ENCODE data around the gene APOBEC3A. TPM values are rescaled to one million over a fixed set of nuclear protein-coding genes. Genes with fewer than 3 reads are reported as not detected.
"Not testable (repeated sequence)": the region's sequence is repeated elsewhere in the genome, so short reads cannot be mapped to it uniquely, and the experiment has no call there.

The APOBEC3A gene
- total RNA-seq, 1 donor from 2014 or later = 9.0 TPM

DNA sequence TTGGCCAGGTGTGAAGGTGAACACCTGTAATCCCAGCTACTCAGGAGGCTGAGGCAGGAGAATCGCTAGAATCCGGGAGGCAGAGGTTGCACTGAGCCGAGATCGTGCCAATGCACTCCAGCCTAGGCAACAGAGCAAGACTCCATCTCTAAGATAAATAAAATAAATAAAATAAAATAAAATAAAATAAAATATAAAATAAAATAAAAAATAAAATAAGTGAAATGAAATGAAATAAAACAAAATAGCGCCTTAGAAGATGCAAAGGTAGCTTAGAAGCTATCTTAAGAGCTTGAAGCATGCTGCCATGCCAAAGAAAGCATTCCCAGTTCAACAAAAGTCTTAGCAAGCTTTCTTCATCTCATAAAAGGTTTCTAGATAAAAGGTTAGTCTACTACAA lies 49.8 kb downstream of the APOBEC3A start:
- ATAC-seq (no peak), DNase-seq (no peak)
- intact Hi-C loops (cut with DNase I) = loop anchor here (10.0 kb wide), 2 partner anchors 62 to 132 kb away; partner anchors contain the start of gene CBX6
- Histone ChIP-seq H3K9me3 (no peaks in the 10 kb centered on the region), H3K27me3 (no peaks in the 10 kb centered on the region), H3K36me3 (no peaks in the 10 kb centered on the region), H3K4me3 (no peak overlapping the region), H3K4me1 (peaks cover 9% of the 10 kb centered on the region), H3K27ac (no peak overlapping the region)
- TF ChIP-seq, protein P1, sequence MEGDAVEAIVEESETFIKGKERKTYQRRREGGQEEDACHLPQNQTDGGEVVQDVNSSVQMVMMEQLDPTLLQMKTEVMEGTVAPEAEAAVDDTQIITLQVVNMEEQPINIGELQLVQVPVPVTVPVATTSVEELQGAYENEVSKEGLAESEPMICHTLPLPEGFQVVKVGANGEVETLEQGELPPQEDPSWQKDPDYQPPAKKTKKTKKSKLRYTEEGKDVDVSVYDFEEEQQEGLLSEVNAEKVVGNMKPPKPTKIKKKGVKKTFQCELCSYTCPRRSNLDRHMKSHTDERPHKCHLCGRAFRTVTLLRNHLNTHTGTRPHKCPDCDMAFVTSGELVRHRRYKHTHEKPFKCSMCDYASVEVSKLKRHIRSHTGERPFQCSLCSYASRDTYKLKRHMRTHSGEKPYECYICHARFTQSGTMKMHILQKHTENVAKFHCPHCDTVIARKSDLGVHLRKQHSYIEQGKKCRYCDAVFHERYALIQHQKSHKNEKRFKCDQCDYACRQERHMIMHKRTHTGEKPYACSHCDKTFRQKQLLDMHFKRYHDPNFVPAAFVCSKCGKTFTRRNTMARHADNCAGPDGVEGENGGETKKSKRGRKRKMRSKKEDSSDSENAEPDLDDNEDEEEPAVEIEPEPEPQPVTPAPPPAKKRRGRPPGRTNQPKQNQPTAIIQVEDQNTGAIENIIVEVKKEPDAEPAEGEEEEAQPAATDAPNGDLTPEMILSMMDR (IDR thresholded peaks at IDR 0.05) = no peak

DNA sequence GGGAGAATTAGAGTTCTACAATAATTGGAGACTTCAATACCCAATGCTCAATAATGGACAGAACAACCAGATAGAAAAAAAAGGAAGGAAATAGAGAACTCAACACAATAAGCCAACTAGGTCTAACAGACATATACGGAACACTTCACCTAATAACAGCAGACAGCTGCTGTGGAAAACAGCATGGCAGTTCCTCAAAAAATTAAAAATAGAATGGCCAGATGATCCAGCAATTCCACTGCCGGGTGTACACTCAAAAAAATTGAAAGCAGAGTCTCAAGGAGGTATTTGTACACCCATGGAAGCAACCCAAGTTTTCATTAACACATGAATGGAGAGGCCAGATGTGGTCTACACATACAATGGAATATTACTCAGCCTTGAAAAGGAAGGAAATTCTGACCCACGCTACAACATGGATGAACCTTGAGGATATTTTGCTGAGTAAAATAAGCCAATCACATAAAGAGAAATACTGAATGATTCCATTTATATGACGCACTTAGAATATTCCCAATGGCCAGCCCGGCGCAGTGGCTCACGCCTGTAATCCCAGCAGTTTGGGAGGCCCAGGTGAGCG lies 51.0 kb downstream of the APOBEC3A start:
- H3K9me3 ChIP-seq, DNase-seq, H3K27me3 ChIP-seq, H3K4me3 ChIP-seq, H3K36me3 ChIP-seq, ATAC-seq, H3K4me1 ChIP-seq, H3K27ac ChIP-seq: not testable (repeated sequence)
- intact Hi-C loops (cut with DNase I) = loop anchor here (10.0 kb wide), 2 partner anchors 64 to 134 kb away; partner anchors contain the start of gene CBX6

DNA sequence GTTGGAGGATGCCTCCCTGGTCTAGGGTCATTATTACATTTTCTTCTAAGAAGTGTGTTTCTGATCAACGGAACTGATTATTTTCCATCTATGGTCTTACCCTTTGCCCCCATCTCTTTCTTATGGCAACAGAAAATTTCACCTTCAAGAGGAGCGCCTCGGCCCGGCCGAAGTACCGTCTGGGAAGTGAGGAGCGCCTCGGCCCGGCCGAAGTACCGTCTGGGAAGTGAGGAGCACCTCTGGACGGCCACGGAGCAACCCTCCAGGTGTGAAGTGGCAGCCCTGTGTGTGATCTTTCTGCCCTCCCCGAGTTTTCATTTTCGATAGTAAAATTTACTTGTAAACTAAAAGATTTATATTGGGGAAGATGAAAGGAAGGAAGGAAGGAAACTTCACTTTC lies 53.5 kb downstream of the APOBEC3A start:
- H3K27ac ChIP-seq = no peak overlapping the region
- no peak for DNase-seq
- no peak overlapping the region for H3K4me3 ChIP-seq
- intact Hi-C loops (cut with DNase I) = no loop called here
- no peaks in the 10 kb centered on the region for H3K36me3 ChIP-seq
- H3K4me1 ChIP-seq = peaks cover 15% of the 10 kb centered on the region
- no peaks in the 10 kb centered on the region for H3K27me3 ChIP-seq
- H3K9me3 ChIP-seq = no peaks in the 10 kb centered on the region
- no peak for ATAC-seq
- TF ChIP-seq, protein P1 (IDR thresholded peaks at IDR 0.05) = no peak

Other genes with a start within 250 kb of the APOBEC3A start
- gene SUN2, start 201.6 kb upstream of the APOBEC3A start, total RNA-seq = 242 TPM
- 16.0 TPM for gene DNAL4, start 163.5 kb upstream of the APOBEC3A start, total RNA-seq
- 6.3 TPM for gene NPTXR, start 113.6 kb upstream of the APOBEC3A start, total RNA-seq
- 61.6 TPM for gene CBX6, start 85.4 kb upstream of the APOBEC3A start, total RNA-seq
- gene APOBEC3B, start 24.7 kb downstream of the APOBEC3A start, total RNA-seq = 0.52 TPM
- gene APOBEC3C, start 56.6 kb downstream of the APOBEC3A start, total RNA-seq = 25.3 TPM
- gene APOBEC3D, start 63.5 kb downstream of the APOBEC3A start, total RNA-seq = 3.3 TPM
- 9.0 TPM for gene APOBEC3F, start 83.3 kb downstream of the APOBEC3A start, total RNA-seq
- 16.1 TPM for gene APOBEC3G, start 119.7 kb downstream of the APOBEC3A start, total RNA-seq
- 0.84 TPM for gene APOBEC3H, start 139.6 kb downstream of the APOBEC3A start, total RNA-seq
- 62.7 TPM for gene CBX7, start 195.1 kb downstream of the APOBEC3A start, total RNA-seq

Measured in upper lobe of right lung (tissue), 1 donor.